CD4-positive, alpha-beta T cell treated with Interleukin-17A for 1 hour (primary cell): Measurements from ENCODE around the gene MLYCD.
"Not testable (repeated sequence)": the region's sequence is repeated elsewhere in the genome, so short reads cannot be mapped to it uniquely, and the experiment has no call there.

Experiments used
- DNase-seq: peaks from one replicate; pipeline ENCODE4 v3.0.0-alpha.2; 2020

Gene MLYCD

DNA sequence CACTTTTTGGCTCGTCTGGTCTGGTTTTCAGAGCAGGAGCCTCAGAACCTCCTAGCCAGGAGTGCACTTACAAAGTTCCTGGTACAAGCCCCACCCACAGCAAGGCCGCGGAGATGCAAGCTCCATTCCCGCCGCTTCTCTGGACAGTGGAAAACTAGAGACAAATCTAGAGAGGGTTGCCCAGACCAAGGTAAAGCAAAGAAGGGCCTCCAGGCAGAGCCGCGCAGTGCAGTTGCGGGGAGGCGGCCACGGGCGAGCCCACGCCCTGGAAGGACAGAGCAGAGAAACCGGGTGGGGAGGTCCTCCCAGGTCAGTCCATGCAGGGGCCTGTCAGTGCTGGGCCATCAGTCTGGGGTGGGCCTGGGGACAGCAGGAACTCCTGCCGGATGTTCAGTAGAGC, 43.2 kb downstream of the MLYCD start:
- DNase-seq: no peak

DNA sequence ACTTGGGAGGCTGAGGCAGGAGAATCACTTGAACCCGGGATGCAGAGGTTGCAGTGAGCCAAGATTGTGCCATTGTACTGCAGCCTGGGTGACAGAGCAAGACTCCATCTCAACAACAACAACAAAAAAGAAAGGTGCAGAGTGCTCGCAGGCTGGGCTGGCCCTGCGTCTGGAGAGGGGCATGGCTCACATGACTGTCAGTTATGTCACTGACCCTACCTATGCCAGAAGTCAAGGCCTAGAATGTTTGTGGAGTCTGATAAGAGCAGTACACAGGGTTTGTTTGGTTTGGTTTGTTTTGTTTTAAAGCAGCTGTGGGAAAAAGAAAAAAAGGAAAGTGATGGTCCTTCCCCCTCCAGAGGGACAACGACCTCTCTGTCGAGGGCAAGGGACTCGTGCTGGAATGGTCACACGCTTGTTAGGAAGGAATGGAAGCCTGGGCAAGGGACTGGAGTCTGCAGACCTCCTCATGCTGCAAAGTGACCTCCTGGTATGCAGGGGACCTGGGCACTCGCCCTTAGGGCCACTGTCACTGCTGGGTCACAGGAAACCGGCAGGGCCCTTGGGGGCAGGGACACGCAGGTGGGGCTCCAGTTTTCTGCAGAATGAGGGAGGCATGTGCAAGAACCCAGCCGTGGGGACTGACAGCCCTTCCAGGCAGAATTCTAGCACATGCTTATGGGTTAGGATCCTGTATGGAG, 44.0 kb downstream of the MLYCD start:
- DNase-seq: no peak

DNA sequence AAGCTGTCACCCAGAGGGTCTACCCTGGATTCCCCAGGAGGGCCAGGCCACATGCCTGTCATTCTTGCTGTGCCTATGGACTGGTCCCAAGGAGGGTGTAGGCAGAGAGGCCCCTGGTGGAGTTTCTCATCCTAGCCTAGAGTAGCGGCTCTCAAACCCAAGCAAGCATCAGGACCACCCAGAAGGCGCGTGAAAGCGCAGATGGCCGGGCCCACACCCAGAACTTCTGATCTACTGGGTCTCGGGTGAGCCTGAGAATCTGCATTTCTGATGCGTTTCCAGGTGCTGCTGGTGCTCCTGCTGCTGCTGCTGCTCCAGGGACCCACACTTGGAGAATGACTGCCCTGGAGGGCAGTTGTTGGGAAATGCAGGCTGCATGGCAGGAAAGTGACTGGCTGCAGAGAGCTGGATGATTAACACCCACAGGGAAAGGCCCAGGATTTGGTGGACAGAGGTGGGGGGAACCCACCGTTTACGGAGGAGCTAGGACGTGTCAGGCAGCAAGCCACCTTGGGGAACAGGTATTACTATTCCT, 44.7 kb downstream of the MLYCD start:
- DNase-seq: no peak

DNA sequence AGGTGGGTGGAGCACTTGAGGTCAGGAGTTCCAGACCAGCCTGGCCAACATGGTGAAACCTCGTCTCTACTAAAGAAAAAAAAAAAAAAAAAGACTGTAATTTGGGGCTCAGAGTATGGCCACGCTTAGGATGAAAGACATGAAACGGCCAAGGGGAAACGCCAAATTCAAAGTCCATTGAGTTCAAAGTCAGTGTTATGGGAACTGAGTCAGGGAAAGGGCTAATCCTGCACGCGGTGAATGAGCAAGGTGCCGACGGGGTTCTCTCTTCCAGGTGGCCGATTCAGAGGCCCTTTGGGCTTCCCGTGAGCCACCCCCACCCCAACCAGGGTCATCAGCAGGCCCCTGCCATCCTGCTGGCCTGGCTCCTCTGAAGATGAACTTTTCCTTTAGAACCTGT, 46.7 kb downstream of the MLYCD start:
- no peak for DNase-seq

DNA sequence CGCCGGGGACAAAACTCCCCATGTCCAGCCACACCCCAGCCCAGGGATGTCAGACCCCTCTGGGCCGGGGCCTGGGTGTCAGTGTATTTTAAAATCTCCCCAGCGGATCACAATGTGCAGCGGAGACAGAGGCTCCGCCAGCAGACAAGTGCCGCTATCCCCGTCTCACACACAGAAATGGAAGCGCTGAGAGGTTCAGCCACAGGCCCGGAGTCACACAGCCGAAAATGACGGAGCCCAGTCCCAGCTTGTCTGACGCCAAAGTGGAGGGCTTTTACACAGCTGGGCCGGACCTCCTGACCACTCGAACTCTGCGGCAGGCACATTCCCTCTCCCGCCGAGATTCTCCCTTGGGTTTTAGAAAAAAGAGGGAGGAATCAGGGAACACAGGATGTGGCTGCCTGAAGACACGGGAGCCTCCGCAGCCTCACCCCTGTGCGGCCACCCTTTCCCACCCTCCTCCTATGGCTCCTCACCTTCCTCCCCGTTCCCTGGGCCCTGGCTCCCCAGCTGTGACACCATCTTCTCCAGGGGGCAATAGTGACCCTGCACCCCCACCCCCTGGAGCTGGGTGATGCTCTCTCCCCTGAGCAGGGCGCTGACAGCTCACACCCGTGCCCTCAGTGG, 47.4 kb downstream of the MLYCD start:
- DNase-seq: no peak

DNA sequence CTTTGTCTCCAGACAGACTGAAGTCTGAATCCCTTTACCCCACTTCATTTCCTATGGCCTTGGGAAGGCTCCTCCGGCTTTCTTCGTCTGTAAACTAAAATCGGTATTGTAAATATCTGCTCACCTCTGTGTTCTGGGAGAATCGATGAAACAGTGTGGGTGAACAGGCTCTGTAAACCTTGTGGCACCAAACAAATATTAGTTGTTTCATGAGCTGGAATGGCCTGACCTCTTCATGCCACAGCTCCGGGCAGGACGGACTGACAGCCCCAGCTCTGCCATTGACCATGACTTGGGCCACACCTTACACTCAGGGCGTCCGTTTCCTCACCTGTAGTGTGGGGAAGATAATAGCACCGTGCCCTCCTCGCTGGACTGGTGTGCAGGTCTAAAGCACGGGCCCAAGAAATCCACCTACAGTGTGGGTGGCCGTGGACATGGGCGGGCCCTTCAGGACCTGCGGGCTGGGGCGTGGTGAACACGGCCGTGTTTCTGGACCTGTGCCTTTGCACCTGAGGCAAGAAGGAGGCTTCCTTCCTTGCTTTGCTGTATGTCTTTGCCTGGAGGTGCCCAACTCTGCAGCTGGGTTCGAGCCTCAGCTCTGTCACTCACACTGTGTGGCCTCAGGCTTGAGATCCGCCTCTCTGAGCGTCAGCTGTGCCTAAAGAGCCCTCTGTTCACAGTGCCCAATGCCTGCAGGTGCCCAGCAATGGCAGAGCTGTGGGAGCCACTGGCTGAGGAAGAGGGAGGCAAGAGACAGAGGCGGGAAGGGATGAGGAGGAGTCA, 48.1 kb downstream of the MLYCD start:
- no peak for DNase-seq

DNA sequence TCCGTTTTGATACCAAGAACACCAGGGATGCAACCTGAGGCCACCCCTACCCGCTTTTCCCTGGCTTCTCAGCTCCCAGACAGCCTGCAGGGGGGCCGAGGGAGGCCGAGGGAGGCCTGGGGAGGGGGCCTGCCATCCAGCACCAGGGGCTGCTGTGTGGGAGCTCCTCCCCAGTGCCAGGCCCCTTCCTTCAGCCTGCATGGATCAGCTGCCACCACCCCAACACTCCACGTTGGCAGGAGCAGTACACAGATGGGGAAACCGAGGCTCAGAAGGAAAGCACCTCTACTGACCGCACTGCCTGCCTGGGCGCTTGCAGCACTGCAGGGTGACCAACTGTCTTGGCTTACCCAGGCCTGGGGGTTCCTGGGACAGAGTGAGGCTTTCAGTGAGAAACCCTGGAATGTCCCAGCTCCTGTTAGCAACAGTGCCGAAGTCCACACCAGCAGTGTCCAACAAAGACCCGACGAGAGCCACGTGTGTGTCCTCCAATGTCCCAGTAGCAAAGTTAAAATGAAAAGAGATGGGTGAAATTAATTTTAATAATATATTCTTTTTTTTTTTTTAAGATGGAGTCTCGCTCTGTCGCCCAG, 48.8 kb downstream of the MLYCD start:
- DNase-seq: no peak

DNA sequence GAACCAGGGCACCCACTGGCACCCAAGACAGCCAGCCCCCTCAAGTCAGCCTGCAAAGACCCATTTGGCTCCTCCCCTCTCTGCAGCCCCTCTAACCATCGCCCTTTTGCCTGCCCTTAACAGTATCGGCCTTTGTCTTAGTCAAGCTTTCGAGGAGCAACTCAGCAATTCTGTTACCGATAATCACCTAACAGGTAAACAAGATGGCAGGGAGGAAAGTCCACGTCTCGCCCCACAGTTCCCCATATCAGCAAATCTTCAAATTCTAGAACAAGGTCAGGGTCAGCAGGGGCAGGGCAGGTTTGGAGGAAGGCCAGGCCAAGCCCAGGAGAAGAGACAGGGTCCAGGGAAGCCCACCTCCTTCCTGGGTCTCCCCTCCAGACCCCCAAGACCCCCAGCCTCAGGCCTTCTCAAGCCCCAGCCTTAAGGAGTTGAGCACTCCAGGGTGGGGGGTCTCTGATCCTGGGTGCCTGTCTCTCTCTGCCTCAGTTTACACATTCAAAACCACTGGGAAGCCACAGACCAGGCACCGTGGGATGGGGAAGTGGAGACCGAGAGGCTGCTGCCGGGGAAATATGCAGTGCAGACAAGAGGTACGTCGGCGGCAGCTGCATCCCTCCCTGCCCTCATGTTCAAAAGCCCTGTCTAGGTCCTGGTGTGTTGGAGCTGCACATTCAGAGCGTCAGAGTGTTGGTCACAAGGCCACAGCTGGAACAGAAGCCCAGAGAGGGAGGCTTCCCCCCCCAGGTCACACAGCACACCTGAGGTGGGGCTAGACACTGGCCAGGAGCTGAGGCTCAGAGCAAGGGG, 50.2 kb downstream of the MLYCD start:
- DNase-seq: no peak

DNA sequence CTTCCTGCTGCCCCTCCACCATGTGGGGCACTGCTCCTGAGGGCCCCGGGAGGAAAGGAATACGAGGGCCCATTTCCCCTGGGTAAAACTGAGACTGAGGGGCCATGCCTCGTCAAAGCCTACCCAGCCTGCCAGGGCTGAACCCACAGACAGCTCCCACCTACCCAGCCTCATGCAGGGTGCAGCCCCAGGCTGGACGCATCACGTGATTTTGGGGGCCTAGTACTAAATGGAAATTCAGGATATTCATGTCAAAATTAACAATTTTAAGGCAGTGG, 50.7 kb downstream of the MLYCD start:
- DNase-seq: no peak

DNA sequence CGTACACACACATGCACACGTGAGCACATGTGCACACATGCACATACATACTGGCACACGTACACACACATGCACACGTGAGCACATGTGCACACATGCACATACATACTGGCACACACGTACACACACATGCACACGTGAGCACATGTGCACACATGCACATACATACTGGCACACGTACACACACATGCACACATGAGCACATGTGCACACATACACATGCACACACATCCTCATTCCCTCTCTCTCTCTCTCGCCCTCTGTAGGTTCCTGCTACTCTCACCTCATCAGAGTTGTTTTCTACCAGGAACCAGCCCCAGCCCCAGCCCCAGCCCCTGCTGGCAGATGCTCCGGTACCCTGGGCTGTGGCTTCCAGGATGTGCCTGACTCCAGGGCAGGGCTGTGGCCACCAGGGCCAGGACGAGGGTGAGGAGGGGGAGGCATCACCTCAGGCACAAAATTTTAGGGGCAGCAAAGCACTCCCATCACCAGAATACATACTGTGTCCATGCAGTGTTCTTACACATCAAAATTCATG, 52.0 kb downstream of the MLYCD start:
- DNase-seq: not testable (repeated sequence)

DNA sequence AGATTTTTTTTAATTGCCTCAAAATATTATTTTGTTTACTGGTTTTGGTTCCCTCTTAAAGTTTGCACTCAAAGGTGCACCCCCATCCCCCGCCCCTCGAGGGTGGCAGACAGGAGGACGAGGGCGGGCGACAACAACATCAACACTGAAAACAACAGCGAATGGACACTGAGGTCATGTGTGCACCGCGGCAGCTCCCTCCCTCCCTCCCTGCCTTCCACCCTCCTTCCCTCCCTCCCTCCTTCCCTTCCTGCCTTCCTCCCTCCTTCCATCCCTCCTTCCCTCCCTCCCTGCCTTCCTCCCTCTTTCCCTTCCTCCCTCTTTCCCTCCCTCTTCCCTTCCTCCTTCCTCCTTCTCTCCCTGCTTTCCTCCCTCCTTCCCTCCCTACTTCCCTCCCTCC, 52.6 kb downstream of the MLYCD start:
- no peak for DNase-seq

DNA sequence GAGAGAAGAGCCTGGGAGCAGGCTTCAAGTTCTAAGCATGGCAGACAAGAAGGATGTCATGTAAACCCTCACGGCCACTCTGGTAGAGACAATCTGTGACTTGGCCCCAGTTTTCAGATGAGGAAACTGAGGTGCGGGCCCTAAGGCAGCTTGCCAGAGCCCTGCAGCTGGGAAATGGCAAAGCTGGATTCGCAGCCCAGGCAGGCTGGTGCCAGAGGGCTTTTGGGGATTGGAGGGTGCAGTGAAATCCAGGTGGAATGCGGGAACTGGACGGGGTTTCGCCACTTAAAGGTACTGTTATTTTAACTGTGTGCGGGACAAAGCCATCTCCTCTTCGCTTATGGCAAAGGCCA, 53.6 kb downstream of the MLYCD start:
- DNase-seq: no peak

DNA sequence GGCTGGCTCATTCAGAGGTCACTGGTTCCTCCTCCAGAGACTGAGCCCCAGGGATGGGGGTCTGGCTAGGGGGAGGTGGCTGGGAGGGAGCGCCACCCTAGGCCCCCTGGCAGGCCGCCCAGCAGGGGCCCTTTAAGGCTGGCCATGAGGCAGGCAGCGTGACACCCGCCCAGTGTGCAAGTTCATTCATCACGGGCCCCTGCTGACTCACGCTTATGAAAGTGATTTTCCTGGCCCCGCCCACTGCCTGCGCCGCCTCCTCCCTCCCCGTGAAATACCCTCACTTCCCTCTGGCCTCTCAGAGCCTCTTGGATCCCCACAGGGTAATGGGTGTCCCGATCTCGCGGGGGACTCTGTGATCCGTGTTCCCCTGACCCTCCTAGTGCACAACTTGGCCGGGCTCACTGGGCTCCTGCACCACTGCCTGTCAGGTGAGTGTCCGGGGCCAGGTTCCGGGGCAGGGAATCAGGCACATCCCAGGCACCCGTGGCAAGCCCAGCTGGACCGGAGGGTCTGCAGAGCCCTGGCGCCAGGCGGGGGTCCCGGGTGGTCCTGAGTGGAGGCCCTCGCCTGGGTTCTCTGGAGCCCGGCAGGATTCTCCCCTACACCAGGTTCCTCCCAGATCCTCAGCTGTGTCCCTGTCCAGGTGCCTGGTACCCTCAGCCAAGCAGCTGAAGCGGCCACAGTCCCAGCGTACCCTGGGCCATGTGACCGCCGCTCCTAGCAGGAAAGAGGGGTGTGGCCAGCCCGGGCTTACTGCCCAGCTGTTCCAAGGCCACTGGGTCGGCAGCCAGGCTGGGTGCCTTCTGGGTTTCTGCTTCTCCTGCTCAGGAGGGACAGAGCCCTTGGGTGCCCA, 54.3 kb downstream of the MLYCD start, which contains the start of gene OSGIN1:
Gene OSGIN1, plus strand, starts transcription at position 301 of the 856 bp plus-strand sequence. CDS start 4,432 bp downstream, outside the sequence.
- DNase-seq: peak; percentile 39

DNA sequence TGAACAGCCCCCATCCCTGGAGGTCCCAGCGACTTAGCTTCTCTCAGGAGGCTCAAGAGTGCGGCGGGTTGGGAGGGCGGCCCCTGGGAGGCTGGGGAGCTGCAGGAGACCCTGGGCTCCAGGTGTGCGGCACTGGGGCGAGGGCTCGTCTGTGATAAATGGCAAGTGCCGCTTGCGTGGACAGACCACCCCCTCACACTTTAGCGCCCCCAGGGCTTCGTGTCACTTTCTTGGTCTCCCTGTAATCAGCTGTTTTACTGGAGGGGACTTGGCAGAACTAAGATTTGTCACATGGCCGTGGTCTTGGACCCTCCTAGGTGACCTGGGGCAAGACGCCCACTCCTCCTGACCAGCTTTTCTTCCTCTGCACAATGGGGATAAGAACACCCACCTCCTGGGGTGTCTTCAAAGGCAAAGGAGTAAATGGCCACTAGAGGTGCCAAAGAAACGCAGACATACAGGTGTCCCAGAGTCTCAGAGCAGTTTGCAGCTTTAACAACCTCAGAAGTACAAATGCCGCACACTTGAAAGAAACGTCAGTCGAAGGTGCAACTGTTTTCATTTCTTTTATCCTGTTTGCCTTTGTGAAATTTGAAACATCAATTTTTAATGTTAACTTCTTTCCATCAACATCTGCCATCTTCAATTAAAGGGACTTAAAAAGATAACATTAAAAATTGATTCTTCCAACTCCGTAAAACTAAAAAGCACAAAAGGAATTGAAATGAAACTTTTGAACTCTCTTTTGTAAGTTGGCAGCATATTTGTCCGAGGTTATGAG, 55.1 kb downstream of the MLYCD start:
- DNase-seq: no peak

DNA sequence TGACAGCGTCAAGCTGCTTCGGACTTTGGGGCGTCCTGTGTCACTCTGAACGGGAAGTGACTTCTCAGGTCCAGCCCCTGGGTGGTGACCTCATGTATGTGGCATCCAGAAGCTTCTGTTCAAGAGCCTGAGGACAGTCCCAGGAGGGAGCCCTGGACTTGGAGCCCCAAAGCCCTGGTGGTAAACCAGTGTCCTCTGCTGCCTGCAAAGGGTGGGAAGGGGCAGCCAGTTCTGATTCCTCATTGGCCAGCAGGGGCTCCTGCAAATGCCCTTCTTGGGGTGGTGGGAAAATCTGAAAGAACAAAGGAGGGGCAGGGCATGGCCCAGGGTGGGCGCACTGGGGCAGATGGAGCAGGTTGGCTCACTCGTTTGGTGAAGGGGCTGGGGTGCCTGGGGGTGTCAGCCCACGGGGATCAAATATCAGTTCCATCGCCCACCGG, 55.7 kb downstream of the MLYCD start:
- DNase-seq: no peak

DNA sequence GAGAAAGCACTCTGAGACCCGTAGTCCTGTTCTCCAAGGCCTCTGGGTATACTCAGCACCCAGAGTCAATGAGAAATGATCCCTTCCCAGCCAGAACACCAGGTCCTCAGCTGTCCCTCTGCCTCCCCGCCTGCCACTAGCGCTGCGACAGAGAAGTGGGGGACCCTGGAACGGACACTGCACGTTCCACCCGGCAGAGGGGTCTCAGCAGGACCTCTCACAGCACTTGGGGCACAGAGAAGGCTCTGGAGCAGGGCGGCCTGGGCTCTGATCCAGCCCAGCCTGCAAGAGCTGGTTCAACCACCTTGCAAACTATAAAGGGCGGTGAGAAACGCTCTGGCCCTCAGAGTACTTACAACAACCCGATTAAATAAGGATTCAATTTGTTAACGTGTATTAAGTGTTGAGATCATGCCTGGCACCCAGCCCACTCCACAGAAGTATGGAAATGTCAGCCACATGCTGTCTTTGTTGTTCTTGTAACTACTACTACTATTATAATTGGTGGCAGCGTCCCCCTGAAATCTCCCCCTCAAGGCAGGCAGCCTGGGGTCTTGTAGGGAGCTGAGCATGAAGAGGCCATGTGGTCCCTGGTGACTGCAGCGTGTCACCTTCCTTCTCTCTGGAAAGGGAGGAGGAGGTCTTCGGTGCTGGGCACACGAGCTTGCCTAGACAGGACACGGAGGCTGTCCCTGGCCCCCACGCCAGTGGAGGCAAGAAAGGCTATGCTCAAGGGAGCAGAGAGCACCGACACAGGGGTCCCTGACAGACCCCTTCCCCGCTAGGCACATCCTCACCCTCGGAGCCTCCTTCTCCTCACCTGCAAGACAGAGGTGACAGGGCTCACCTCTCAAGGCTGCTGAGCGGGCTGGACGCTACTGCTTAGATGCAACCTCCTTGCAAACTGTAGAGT, 56.6 kb downstream of the MLYCD start:
- DNase-seq: no peak

DNA sequence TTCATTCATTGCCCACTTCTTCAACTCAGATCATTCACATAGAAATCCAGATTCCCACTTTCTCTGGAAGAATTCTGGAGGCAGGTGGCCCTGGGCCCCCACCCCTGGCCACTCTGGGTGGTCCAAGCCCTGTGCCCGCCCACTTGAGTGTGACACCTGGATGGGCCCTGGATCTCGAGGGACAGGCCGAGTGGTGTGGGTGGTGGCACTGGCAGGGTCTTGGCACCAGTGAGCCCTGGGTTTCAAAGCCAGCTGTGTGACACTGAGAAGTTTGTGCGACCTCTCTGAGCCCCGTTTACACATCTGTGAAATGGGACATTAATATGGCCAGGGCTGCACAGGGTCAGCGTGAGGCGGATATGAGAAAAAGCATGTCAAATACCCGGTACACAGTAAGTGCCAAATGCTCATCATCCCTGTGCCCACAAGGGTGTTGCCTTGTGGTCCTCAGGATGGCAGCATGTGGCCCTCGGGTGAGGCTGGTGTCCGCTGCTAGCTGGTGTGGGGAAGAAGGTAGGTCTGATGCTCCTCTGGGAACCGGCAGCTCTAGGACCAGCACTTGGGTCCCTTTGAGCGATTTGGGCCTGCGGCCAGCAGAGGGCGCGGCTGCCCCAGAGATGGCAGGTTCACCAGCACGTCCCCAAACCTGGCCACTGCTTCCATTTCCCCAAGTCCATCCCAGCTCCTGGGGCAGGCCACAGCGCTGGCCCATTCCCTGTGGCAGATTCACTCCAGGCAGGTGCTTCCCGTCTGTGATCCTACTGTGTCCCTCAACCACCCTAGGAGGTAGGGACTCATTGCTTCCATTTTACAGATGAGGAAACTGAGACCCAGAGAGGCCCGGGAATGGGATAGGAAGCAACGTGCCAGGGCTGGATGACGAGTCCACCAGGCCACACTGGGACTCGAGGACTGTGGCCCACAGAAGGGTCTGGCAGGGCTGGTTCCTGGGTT, 57.7 kb downstream of the MLYCD start:
- peak; percentile 60 for DNase-seq

DNA sequence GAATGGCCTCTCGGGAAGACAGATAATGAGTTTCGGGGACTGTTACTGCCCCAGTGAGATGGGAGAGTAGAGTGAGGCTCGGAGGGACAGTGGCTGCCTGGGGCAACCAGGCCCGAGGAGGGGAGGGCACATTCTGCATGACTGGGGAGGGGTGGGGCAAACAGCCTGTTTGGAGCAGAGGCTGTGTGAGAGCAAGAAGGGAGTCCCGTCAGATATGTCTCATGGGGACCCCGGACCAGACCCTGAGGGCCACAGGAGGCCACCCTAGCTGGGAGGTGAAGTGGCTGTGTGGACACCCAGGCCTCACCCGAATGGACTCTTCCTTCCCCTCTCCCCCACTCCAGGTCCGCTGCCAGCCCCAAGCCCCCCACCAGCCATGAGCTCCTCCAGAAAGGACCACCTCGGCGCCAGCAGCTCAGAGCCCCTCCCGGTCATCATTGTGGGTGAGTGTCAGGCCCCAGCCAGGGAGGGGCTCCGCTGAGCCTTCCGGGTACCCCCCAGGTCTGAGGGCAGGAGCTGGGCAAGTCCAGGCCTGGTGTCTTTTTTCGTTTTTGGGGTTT, 58.5 kb downstream of the MLYCD start:
- DNase-seq: no peak
